Measurements from ENCODE around the gene NME4. TPM values are rescaled to one million over a fixed set of nuclear protein-coding genes. Genes with fewer than 3 reads are reported as not detected.

The NME4 gene
- polyA plus RNA-seq, 1 donor (not counting 4 experiments of a cell fraction or from before 2014, with no cell fraction given), result 141 TPM

DNA sequence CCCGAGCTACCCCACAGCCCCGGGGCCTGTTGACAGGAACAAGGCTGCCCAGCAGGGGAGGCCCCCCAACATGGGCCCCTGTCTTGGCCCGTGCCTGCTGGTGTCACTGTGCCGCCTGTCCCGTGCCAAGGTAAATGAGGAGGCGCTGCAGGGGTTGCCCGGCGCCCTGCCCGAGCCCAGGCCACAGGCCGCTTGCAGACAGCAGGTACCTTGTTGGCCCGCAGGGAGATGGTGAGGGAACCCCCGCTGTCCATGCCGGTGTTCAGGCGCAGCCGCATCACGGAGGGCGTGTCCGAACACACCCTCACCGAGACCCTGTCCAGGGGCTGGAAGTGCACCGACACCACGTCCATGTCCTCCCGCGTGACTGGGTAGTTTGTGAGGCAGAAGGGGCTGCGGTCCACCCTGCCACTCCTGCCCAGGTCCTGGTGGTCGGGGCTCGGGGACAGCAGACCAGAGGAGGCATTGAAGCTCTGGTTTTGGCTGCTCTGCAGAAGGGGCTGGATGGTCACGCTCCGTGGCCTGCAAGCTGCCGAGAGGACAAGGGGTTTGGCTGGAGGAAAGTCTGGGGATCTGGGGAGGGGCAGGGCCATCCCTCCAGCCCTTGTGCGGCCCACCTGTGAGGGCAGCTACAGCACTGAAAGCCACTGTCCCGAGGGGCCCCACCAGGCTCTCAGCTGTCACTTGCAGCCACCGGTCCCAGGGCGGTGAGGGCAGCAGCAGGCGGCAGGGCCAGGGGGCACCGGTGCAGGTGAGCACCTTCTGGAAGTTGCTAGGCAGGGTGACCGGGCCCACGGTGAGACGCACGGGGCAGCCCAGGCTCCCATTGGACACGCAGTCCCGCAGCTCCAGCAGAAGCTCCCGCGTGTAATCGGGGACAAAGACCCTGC is 20.8 kb upstream of the NME4 start:
- peaks cover 0 to 18% of the 10 kb centered on the region in 2 experiments for H3K36me3 ChIP-seq (ENCODE audit: control insufficient read depth in 2 of 2, extremely low read depth in 1 of 2, insufficient read depth in 2 of 2, low read length in 2 of 2)
- H3K79me2 ChIP-seq (ENCODE audit: control insufficient read depth, insufficient read depth, low read length), result peaks cover 9% of the 10 kb centered on the region
- no peaks in the 10 kb centered on the region for H3K9me3 ChIP-seq (ENCODE audit: control insufficient read depth, low read depth, low read length)
- H3K4me3 ChIP-seq (ENCODE audit: control insufficient read depth in 2 of 3, extremely low read depth in 1 of 3, insufficient read depth in 2 of 3, low read depth in 1 of 3, low read length in 3 of 3), result no peak overlapping the region
- no peak overlapping the region for H3K27ac ChIP-seq (ENCODE audit: control insufficient read depth, insufficient read depth, low read length)
- H3K27me3 ChIP-seq (ENCODE audit: control insufficient read depth, extremely low read depth, insufficient read depth, low read length), result no peaks in the 10 kb centered on the region
- H3K9ac ChIP-seq (ENCODE audit: control insufficient read depth, extremely low read depth, insufficient read depth, low read length), result no peak overlapping the region
- no peak overlapping the region for H2AFZ ChIP-seq (ENCODE audit: control insufficient read depth, low read length)
- no peak overlapping the region for H3K4me2 ChIP-seq (ENCODE audit: control insufficient read depth, extremely low read depth, insufficient read depth, low read depth, low read length)
- H4K20me1 ChIP-seq (ENCODE audit: control insufficient read depth, extremely low read depth, insufficient read depth, low read length), result no peaks in the 10 kb centered on the region
- no peak for FAIRE-seq
- dilution Hi-C loops (cut with MboI; ENCODE audit: extremely low pct_ligation_motif_present, low sequenced_read_pairs), result no loop called here
- TF ChIP-seq, protein P1, sequence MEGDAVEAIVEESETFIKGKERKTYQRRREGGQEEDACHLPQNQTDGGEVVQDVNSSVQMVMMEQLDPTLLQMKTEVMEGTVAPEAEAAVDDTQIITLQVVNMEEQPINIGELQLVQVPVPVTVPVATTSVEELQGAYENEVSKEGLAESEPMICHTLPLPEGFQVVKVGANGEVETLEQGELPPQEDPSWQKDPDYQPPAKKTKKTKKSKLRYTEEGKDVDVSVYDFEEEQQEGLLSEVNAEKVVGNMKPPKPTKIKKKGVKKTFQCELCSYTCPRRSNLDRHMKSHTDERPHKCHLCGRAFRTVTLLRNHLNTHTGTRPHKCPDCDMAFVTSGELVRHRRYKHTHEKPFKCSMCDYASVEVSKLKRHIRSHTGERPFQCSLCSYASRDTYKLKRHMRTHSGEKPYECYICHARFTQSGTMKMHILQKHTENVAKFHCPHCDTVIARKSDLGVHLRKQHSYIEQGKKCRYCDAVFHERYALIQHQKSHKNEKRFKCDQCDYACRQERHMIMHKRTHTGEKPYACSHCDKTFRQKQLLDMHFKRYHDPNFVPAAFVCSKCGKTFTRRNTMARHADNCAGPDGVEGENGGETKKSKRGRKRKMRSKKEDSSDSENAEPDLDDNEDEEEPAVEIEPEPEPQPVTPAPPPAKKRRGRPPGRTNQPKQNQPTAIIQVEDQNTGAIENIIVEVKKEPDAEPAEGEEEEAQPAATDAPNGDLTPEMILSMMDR (optimal IDR thresholded peaks at IDR 0.05 in 1 of 3, IDR thresholded peaks at IDR 0.05 in 1 of 3, conservative IDR thresholded peaks at IDR 0.05 in 1 of 3; ENCODE audit: extremely low read depth in 1 of 3, insufficient read depth in 2 of 3, low read length in 3 of 3), result no peak
- no peak for TF ChIP-seq EZH2 (IDR thresholded peaks at IDR 0.05; ENCODE audit: low read length)
- DNase-seq (ENCODE audit: low read depth, low spot score), result no peak
- no peaks in the 10 kb centered on the region for H3K9me1 ChIP-seq (ENCODE audit: control insufficient read depth, extremely low read depth, insufficient read depth, low read length)
- peaks cover 3% of the 10 kb centered on the region for H3K4me1 ChIP-seq (ENCODE audit: control insufficient read depth, extremely low read depth, insufficient read depth, low read length)

GRCh38 chr16:376817-377418 is 20.1 kb upstream of the NME4 start:
- FAIRE-seq, result no peak
- Histone ChIP-seq H3K4me3 (ENCODE audit: control insufficient read depth in 2 of 3, extremely low read depth in 1 of 3, insufficient read depth in 2 of 3, low read depth in 1 of 3, low read length in 3 of 3) (no peak overlapping the region), H3K4me2 (ENCODE audit: control insufficient read depth, extremely low read depth, insufficient read depth, low read depth, low read length) (no peak overlapping the region), H3K4me1 (ENCODE audit: control insufficient read depth, extremely low read depth, insufficient read depth, low read length) (peaks cover 3% of the 10 kb centered on the region), H2AFZ (ENCODE audit: control insufficient read depth, low read length) (no peak overlapping the region), H4K20me1 (ENCODE audit: control insufficient read depth, extremely low read depth, insufficient read depth, low read length) (no peaks in the 10 kb centered on the region), H3K9me3 (ENCODE audit: control insufficient read depth, low read depth, low read length) (no peaks in the 10 kb centered on the region), H3K9me1 (ENCODE audit: control insufficient read depth, extremely low read depth, insufficient read depth, low read length) (no peaks in the 10 kb centered on the region), H3K27ac (ENCODE audit: control insufficient read depth, insufficient read depth, low read length) (no peak overlapping the region), H3K79me2 (ENCODE audit: control insufficient read depth, insufficient read depth, low read length) (peaks cover 9% of the 10 kb centered on the region), H3K36me3 (ENCODE audit: control insufficient read depth in 2 of 2, extremely low read depth in 1 of 2, insufficient read depth in 2 of 2, low read length in 2 of 2) (peaks cover 0 to 15% of the 10 kb centered on the region in 2 experiments), H3K27me3 (ENCODE audit: control insufficient read depth, extremely low read depth, insufficient read depth, low read length) (no peaks in the 10 kb centered on the region), H3K9ac (ENCODE audit: control insufficient read depth, extremely low read depth, insufficient read depth, low read length) (no peak overlapping the region)
- no peak for DNase-seq (ENCODE audit: low read depth, low spot score)
- TF ChIP-seq, protein P1 (optimal IDR thresholded peaks at IDR 0.05 in 1 of 3, IDR thresholded peaks at IDR 0.05 in 1 of 3, conservative IDR thresholded peaks at IDR 0.05 in 1 of 3; ENCODE audit: extremely low read depth in 1 of 3, insufficient read depth in 2 of 3, low read length in 3 of 3), result no peak
- no peak for TF ChIP-seq EZH2 (IDR thresholded peaks at IDR 0.05; ENCODE audit: low read length)
- dilution Hi-C loops (cut with MboI; ENCODE audit: extremely low pct_ligation_motif_present, low sequenced_read_pairs), result no loop called here
